GM18861 (cell line): ENCODE measurements around the gene NELFA.

ENCODE experiments used
- ATAC-seq: cut with Tn5 transposase; IDR thresholded peaks from one replicate; pipeline ENCODE4 v1.9.1; 2021; ENCODE audit not compliant: unreplicated experiment

The NELFA gene

GRCh38 chr4:1939664-1940509 is 68.9 kb downstream of the NELFA start:
- no peak for ATAC-seq

DNA sequence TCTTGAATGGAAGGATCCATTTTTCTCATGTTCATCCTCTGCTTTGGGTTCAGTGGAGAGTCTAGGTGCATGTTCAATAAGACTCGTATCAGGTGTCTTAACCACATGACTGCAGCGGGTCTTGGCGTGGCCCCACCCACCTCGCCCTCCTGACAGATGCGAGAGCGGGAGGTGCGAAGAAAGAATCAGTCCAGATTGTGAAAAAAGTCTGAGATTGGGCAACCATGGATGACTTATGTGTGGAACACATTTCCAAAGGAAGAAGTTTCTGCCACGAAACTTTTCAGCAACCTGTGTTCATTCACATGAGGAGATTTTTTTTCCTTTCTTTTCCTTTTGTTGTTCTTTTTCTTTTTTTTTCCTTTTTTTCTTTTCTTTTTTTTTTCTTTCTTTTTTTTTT is 70.7 kb downstream of the NELFA start:
- ATAC-seq: no peak

DNA sequence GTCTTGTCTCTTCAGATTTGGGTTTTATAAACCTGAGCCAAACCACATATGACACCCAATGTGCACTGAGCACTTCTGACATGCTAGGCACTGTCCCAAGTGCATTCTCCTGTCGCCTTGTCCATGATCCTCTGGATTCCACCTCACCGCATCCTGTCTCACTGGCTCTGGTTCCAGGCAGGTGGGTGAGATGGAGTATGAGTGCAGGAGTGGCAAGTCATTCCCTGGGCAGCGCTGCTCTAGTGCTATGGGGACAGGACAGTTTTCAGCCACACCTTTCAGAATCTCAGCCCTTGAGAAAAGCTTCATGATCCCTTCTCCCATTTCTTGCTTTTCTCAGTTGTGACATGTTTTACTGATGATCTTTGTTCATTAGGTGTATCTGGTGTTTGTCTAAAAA is 71.2 kb downstream of the NELFA start:
- no peak for ATAC-seq

- no peak for ATAC-seq
Observed at GRCh38 chr4:1933700-1934099, 75.1 kb downstream of the NELFA start.

DNA sequence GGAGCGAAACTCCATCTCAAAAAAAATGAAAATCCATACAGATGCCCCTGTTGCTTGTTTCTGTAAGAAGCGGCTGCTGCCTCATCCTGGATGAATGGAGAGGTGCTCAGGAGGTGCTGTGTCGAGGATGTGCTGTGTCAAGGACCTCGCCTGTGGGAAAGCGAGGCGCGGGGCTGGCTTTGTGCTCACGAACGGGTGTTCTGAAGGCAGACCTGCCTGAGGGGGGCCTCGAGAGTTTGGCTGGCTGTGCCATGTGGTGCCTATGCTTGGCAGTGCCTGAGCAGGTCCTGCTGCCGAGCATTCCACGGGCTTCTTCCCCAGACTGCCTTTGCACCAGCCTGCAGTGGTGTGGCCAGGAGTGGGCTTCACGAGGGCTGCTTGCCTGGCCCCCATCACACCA is 76.0 kb downstream of the NELFA start:
- no peak for ATAC-seq
